Nephron (organoid): ENCODE results near the gene MRAP2.

Source experiments
- H3K27ac Mint-ChIP-seq, 3 experiments: 2 replicates each; pipeline ENCODE4 v1.8.0; 2020; ENCODE audit warnings: mixed read lengths in 3 of 3, mild to moderate bottlenecking in 2 of 3, moderate library complexity in 1 of 3
- H3K27me3 Mint-ChIP-seq: 2 replicates; pipeline ENCODE4 v1.8.0; 2021; ENCODE audit warnings: low read depth, mild to moderate bottlenecking, moderate library complexity, mixed read lengths
- H3K36me3 Mint-ChIP-seq: 2 replicates; pipeline ENCODE4 v1.8.0; 2020; ENCODE audit warnings: low read depth, mixed read lengths
- H3K4me1 Mint-ChIP-seq: 2 replicates; pipeline ENCODE4 v1.8.0; 2020; ENCODE audit warnings: mixed read lengths
- H3K4me3 Mint-ChIP-seq, 3 experiments: 2 replicates each; pipeline ENCODE4 v1.8.0; 2020; ENCODE audit warnings: mild to moderate bottlenecking in 3 of 3, mixed read lengths in 3 of 3, moderate library complexity in 2 of 3
- H3K9me3 Mint-ChIP-seq: 2 replicates; pipeline ENCODE4 v1.8.0; 2020; ENCODE audit warnings: mixed read lengths
- TF ChIP-seq, protein P1 (sequence below), 3 experiments: fragments of 200-600 bp; sonication (generic); IDR thresholded peaks; one replicate each; pipeline ENCODE4 v1.5.0; 2021; ENCODE audit warnings: antibody characterized with exemption in 3 of 3; ENCODE audit not compliant: unreplicated experiment in 3 of 3

MRAP2 gene

GRCh38 chr6:84013931-84014330 is 19.6 kb upstream of the MRAP2 start:
- Mint-ChIP-seq H3K27me3 (peaks cover 4% of the 10 kb centered on the region), H3K4me3 (no peak overlapping the region), H3K27ac (no peak overlapping the region), H3K4me1 (peaks cover 4% of the 10 kb centered on the region), H3K9me3 (no peaks in the 10 kb centered on the region), H3K36me3 (no peaks in the 10 kb centered on the region)
- TF ChIP-seq, protein P1, sequence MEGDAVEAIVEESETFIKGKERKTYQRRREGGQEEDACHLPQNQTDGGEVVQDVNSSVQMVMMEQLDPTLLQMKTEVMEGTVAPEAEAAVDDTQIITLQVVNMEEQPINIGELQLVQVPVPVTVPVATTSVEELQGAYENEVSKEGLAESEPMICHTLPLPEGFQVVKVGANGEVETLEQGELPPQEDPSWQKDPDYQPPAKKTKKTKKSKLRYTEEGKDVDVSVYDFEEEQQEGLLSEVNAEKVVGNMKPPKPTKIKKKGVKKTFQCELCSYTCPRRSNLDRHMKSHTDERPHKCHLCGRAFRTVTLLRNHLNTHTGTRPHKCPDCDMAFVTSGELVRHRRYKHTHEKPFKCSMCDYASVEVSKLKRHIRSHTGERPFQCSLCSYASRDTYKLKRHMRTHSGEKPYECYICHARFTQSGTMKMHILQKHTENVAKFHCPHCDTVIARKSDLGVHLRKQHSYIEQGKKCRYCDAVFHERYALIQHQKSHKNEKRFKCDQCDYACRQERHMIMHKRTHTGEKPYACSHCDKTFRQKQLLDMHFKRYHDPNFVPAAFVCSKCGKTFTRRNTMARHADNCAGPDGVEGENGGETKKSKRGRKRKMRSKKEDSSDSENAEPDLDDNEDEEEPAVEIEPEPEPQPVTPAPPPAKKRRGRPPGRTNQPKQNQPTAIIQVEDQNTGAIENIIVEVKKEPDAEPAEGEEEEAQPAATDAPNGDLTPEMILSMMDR (IDR thresholded peaks at IDR 0.05; ENCODE audit: unreplicated experiment in 3 of 3), result no peak

DNA sequence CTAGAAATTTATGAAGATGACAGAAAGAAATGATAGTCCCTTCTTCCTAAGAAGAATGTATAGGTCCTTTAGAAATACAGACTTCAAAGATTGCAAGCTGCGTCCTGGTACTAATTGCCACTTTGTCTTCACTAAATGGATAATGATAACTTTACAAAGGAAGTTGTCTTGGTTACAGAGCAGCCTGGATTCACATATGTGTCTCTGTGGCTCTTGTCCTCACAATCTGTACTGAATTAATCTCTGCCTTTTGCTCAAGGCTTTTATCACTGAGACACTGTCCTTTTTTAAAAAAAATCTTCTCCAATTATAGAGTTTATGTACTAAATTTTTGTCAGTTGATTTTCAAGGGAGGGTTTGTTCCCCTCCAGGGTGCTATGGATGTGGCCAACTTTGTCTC is 17.5 kb upstream of the MRAP2 start:
- H3K36me3 Mint-ChIP-seq, result no peaks in the 10 kb centered on the region

GRCh38 chr6:84017709-84018452 is 15.7 kb upstream of the MRAP2 start:
- H3K36me3 Mint-ChIP-seq, result no peaks in the 10 kb centered on the region
- no peak overlapping the region for H3K27ac Mint-ChIP-seq
- H3K4me1 Mint-ChIP-seq, result peaks cover 7% of the 10 kb centered on the region
- H3K27me3 Mint-ChIP-seq, result peaks cover 4% of the 10 kb centered on the region
- H3K4me3 Mint-ChIP-seq, result no peak overlapping the region
- TF ChIP-seq, protein P1 (IDR thresholded peaks at IDR 0.05; ENCODE audit: unreplicated experiment in 3 of 3), result no peak
- no peaks in the 10 kb centered on the region for H3K9me3 Mint-ChIP-seq

More for the DNA sequence above, 17.5 kb upstream of the MRAP2 start:
- Mint-ChIP-seq H3K4me1 (peaks cover 7% of the 10 kb centered on the region), H3K27ac (no peak overlapping the region), H3K27me3 (peaks cover 4% of the 10 kb centered on the region), H3K9me3 (no peaks in the 10 kb centered on the region), H3K4me3 (no peak overlapping the region)
- TF ChIP-seq, protein P1 (IDR thresholded peaks at IDR 0.05; ENCODE audit: unreplicated experiment in 3 of 3), result no peak

DNA sequence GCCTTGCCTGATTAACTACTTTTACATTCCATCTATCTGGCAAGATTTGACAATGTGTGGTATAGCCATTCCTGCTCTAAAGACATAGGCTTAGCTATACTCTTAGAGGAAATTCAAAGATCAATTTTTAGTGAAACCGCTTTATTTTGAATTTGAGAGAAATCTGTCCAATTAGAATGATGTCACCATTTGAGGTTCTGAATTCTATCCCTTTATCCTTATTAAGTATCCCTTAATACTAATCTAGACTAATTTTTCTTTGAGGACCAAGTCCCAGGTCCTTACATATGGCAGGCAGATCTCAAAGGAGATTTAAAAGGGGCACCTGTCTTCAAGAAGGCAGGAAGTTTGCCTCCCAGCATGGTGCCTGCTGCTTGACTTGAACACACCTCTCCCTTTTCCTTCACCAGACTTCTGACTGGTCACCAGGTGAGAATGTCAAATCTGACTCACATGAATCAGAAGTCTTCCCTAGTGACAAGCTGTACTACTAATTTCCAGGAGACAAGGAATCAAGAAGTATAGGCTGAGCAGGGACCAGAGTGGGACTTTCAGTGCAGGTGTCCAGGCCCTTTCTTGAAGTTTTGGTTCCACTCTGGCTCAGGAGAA is 15.0 kb upstream of the MRAP2 start:
- Mint-ChIP-seq H3K9me3 (no peaks in the 10 kb centered on the region), H3K36me3 (no peaks in the 10 kb centered on the region), H3K4me3 (peak overlapping the region in 1 of 3 experiments; percentile 29), H3K4me1 (peaks cover 7% of the 10 kb centered on the region), H3K27me3 (peaks cover 4% of the 10 kb centered on the region), H3K27ac (no peak overlapping the region)
- TF ChIP-seq, protein P1 (IDR thresholded peaks at IDR 0.05; ENCODE audit: unreplicated experiment in 3 of 3), result no peak

DNA sequence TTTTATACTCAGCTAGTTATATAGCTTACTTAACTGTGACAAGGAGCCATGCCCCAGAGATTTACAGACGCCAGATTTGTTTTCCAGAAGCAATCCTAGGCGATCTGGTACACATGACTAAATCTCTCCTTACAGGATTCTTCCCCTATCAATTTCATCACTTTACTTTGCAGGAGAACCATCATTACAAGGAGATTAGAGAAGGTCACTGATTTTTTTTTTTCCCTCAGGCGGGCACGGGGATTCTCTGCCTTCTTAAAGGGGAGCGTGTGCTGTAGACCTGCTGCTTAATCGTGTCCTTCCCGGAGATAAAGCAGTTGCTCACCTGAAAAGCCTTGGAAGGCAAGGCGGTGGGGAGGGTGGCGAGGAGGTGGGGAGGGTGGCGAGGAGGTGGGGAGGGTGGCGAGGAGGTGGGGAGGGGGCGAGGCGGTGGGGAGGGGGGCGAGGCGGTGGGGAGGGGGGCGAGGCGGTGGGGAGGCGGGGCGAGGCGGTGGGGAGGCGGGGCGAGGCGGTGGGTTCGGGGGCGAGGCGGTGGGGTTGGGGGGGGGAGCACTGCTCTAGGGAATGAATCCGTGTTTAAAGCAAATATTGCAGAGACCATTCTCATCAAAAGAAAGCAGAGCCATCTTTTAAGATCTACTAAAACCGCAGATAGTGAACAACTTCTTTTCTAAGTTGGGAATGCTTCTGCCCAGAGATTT is 14.3 kb upstream of the MRAP2 start:
- Mint-ChIP-seq H3K36me3 (no peaks in the 10 kb centered on the region), H3K4me3 (peak overlapping the region in 2 of 3 experiments; percentile 29 to 41), H3K27ac (no peak overlapping the region), H3K27me3 (peaks cover 4% of the 10 kb centered on the region), H3K9me3 (no peaks in the 10 kb centered on the region), H3K4me1 (peaks cover 7% of the 10 kb centered on the region)
- TF ChIP-seq, protein P1 (IDR thresholded peaks at IDR 0.05; ENCODE audit: unreplicated experiment in 3 of 3), result no peak
